GM19438 (cell line): ENCODE results near the gene COASY.
A peak's percentile ranks its signal among the peaks of the same experiment; 100 is the strongest.
"Not testable (repeated sequence)": the region's sequence is repeated elsewhere in the genome, so short reads cannot be mapped to it uniquely, and the experiment has no call there.

Experiments used
- ATAC-seq: cut with Tn5 transposase; IDR thresholded peaks from one replicate; pipeline ENCODE4 v1.9.1; 2021; ENCODE audit warnings: low read depth; ENCODE audit not compliant: unreplicated experiment

The COASY gene

DNA sequence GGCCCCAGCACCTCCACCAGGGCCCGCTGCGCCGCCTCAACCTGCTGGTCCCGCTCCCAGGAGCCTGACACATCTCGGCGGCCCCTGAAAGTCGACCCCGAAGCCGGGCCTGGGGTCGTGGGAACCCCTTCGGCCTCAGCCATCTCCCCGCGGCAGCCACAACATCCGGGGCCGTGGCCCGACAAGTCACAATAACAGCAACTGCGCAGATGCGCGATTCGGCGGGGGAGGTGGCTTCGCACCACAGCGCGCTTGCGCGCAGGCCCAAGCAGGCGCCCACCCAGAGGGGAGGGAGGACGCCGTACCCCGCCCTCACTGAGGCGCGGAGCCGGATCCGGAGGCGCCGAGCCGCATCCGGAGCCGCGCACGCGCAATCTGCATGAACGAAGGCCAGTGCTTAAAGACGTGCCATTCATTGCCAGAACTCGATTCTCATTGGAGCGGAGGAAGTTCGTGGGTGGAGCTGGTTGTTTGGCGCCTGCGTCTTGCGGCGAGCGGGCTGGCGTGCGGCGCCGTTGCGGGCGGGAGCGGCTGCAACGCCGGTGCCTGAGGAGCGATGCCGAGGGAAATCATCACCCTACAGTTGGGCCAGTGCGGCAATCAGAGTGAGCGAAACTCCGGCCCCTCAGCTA lies 47.4 kb downstream of the COASY start, which contains the start of the genes RETREG3 and TUBG1:
TSS of gene RETREG3 (minus strand) at position 193 of the 632 bp plus-strand sequence. CDS start at position 143, 50 bp downstream.
TSS of gene TUBG1 (plus strand) at position 502 of the 632 bp plus-strand sequence. CDS start at position 557, 55 bp downstream.
- peak; percentile 82 for ATAC-seq

DNA sequence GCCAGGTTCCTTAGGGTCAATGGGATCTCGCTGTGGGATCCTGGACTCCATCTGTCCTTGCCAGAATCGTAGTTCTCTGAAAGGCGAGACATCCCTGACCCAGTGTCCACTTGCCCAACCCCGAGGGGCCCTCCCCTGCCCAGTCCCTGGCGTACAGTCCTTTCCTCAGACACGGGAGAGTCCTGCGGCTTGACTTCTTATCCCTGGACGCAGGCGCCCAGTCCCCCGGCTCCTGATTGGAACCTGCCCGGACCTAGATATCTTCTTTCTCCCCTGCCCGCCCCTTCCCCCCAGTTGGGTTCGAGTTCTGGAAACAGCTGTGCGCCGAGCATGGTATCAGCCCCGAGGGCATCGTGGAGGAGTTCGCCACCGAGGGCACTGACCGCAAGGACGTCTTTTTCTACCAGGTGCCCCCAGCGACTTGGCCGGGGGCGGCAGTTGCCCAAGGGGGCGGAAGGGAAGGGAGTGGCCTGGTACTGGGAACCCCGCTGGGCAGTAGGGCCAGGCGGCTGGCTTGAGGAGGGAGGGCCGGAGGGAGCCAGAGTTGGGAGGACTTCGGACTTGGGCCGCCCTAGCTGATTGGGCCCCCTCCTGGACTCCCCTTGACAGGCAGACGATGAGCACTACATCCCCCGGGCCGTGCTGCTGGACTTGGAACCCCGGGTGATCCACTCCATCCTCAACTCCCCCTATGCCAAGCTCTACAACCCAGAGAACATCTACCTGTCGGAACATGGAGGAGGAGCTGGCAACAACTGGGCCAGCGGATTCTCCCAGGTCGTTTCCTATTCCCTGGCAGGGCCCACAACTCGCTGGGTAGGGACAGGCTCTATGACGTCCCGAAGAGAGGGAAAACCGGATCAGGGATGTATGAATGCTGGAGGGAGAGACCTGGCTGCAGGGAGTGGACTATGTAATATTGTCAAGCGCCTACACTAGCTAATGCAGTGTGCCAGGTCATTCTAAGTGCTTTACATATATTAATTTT lies 48.2 kb downstream of the COASY start:
- ATAC-seq: not testable (repeated sequence)

DNA sequence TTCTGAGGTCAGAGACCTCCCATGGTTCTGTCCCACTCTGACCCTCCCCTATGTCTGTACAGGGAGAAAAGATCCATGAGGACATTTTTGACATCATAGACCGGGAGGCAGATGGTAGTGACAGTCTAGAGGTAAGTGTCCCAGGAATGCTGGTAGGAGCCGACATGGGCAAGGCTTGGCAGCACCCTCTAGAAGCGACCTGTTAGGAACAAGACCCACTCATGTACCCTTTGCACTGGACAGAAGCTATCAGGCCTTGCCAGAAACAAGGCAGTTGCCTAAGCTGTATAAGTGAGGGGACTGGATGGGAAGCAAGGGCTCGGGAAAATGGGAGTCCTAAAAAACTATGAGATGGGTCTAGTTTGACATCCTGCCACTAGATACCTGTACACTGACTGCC lies 50.1 kb downstream of the COASY start:
- ATAC-seq: no peak

DNA sequence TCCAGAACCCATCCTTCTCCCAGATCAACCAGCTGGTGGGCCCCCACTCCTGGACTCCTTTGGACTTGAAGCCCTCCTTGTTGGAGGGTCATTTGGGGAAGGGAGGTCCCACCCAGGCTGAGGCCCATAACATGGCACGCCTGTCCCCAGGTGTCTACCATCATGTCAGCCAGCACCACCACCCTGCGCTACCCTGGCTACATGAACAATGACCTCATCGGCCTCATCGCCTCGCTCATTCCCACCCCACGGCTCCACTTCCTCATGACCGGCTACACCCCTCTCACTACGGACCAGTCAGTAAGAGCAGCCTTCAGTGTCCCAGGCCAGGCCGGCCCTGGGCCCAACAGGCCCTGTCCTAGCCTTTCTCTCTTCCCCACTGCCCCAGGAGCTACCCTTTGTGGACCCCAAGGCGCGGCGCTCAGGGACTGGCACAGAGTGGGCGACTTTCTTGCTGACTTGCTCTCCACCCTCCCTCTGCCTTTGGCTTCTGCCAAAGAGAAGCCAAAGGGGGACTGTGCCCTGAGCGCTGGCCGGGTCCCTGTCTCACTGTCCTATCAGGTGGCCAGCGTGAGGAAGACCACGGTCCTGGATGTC lies 51.8 kb downstream of the COASY start:
- no peak for ATAC-seq
